ENCODE data around the gene RHCG. TPM values are rescaled to one million over a fixed set of nuclear protein-coding genes. Genes with fewer than 3 reads are reported as not detected.

The RHCG gene
- total RNA-seq, 4 donors from 2014 or later = 2,342 to 7,076 (median 3,336) TPM

GRCh38 chr15:89444241-89445225 lies 51.9 kb downstream of the RHCG start:
- intact Hi-C loops (cut with DNase I) = no loop called here

GRCh38 chr15:89443581-89443980 lies 52.8 kb downstream of the RHCG start:
- Histone ChIP-seq H3K4me1 (no peaks in the 10 kb centered on the region), H3K36me3 (no peaks in the 10 kb centered on the region), H3K27ac (no peak overlapping the region), H3K9me3 (no peaks in the 10 kb centered on the region), H3K27me3 (peaks cover 0 to 94% (median 0%) of the 10 kb centered on the region in 4 donors), H3K4me3 (no peak overlapping the region)
- intact Hi-C loops (cut with DNase I) = no loop called here
- no peak for TF ChIP-seq CTCF (IDR thresholded peaks at IDR 0.05)
- no peak for DNase-seq
- WGBS, 2 donors = 53 to 65% methylated on average over 2 to 3 of the region's 3 CpGs

More at GRCh38 chr15:89444241-89445225, 51.9 kb downstream of the RHCG start:
- H3K9me3 ChIP-seq = no peaks in the 10 kb centered on the region
- WGBS, 2 donors = 32 to 42% methylated on average over 6 to 9 of the region's 17 CpGs
- TF ChIP-seq CTCF (IDR thresholded peaks at IDR 0.05) (no peak), POLR2A (IDR thresholded peaks at IDR 0.05) (no peak)
- H3K4me3 ChIP-seq = no peak overlapping the region
- no peaks in the 10 kb centered on the region for H3K4me1 ChIP-seq
- H3K27me3 ChIP-seq = peaks cover 0 to 94% (median 0%) of the 10 kb centered on the region in 4 donors
- DNase-seq = no peak
- no peaks in the 10 kb centered on the region for H3K36me3 ChIP-seq
- no peak overlapping the region for H3K27ac ChIP-seq

GRCh38 chr15:89442671-89443307 lies 53.6 kb downstream of the RHCG start:
- H3K27me3 ChIP-seq = peaks cover 0 to 94% (median 0%) of the 10 kb centered on the region in 4 donors
- WGBS, 2 donors = 53% methylated on average over 9 of the region's 19 CpGs; no CpG with 5 or more reads in 1 of the 2 donors

GRCh38 chr15:89442155-89442554 lies 54.2 kb downstream of the RHCG start:
- Histone ChIP-seq H3K36me3 (no peaks in the 10 kb centered on the region), H3K27me3 (peaks cover 0 to 94% (median 0%) of the 10 kb centered on the region in 4 donors), H3K4me3 (no peak overlapping the region), H3K27ac (no peak overlapping the region), H3K4me1 (no peaks in the 10 kb centered on the region), H3K9me3 (no peaks in the 10 kb centered on the region)
- DNase-seq = no peak
- 93% methylated on average over 6 of the region's 10 CpGs for WGBS, 2 donors
- intact Hi-C loops (cut with DNase I) = no loop called here
- TF ChIP-seq POLR2A (IDR thresholded peaks at IDR 0.05) = no peak
- no peak for TF ChIP-seq CTCF (IDR thresholded peaks at IDR 0.05)

More at GRCh38 chr15:89442671-89443307, 53.6 kb downstream of the RHCG start:
- Histone ChIP-seq H3K4me1 (no peaks in the 10 kb centered on the region), H3K27ac (no peak overlapping the region), H3K9me3 (no peaks in the 10 kb centered on the region), H3K36me3 (no peaks in the 10 kb centered on the region), H3K4me3 (no peak overlapping the region)
- no peak for DNase-seq
- TF ChIP-seq CTCF (IDR thresholded peaks at IDR 0.05) (peak in 5 of 6 experiments; percentile 31 to 69 (median 54)), POLR2A (IDR thresholded peaks at IDR 0.05) (no peak)
- intact Hi-C loops (cut with DNase I) = no loop called here

All from esophagus squamous epithelium (tissue), 5 donors.